Erythroblast (primary cell): ENCODE measurements around the gene ELK3.
"Not testable (repeated sequence)": the region's sequence is repeated elsewhere in the genome, so short reads cannot be mapped to it uniquely, and the experiment has no call there.

Experiments used
- DNase-seq, 2 experiments: peaks; one replicate each; lab custom pipeline; 2025; lab: John Stamatoyannopoulos, UW
- GATA1 ChIP-seq: IDR thresholded peaks from 2 replicates; pipeline ENCODE4 v1.6.1; 2011; ENCODE audit warnings: low read depth, mild to moderate bottlenecking, control low read depth, low read length, moderate library complexity
- POLR2A ChIP-seq: IDR thresholded peaks from 2 replicates; pipeline ENCODE4 v1.6.1; 2011; ENCODE audit warnings: mild to moderate bottlenecking, low read length

ELK3 gene

GRCh38 chr12:96289067-96289466 is 94.9 kb downstream of the ELK3 start:
- no peak for DNase-seq
- TF ChIP-seq POLR2A (no peak), GATA1 (no peak)

- no peak for DNase-seq
- no peak for TF ChIP-seq POLR2A
- TF ChIP-seq GATA1, result no peak
Measured at GRCh38 chr12:96293093-96293492, 98.9 kb downstream of the ELK3 start.

DNA sequence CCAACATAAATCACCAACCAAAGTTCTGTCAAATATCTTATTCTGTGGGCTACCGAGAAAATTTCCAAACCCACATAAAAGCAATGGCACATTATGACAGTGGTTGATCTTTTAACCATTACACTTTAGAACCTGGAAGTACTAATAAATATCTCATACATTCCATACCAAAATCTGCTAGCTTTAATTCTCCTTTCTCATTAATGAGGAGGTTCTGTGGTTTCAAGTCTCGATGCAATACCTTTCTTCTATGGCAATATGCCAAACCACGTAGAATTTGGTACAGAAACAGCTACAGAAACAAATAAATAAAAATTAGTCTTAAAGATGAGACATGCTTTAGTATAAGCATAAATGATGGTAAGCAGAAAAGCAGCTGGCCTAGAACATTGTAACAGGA is 100.7 kb downstream of the ELK3 start:
- DNase-seq, result peak in 1 of 2 experiments; percentile 21
- TF ChIP-seq GATA1, result no peak
- no peak for TF ChIP-seq POLR2A

DNA sequence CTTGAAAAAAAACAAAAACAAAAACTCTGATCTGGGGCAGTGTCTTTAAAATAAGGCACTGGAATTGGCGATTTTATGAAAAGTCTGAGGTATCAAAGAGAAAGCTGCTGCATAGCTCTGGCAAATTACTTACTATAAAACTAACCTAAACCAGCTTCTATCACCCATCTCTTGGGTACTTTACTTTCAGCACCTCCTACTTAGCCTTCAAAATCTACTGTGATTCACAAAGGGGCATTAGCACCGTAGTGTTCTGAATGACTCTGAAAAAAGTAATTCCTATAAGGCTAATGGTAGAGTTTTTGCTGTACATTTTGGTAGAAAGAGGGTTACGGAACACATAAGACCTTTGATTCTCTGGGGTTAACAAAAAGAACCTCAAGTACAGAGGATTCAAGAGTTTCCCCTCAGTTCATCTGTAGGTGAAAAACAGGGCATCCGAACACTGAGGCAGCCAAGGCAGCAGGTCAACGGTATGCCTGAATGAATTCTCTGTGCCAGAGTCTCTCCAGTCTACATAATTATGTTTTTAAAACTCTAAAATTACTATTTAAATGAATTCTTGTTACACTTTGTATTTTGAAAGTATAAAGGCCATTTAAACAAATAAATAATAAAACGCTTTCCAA is 101.5 kb downstream of the ELK3 start:
- TF ChIP-seq POLR2A (no peak), GATA1 (no peak)
- no peak for DNase-seq

GRCh38 chr12:96297504-96297903 is 103.3 kb downstream of the ELK3 start:
- no peak for DNase-seq
- TF ChIP-seq POLR2A (no peak), GATA1 (no peak)

GRCh38 chr12:96300064-96300463 is 105.9 kb downstream of the ELK3 start:
- no peak for TF ChIP-seq POLR2A
- no peak for TF ChIP-seq GATA1
- DNase-seq, result no peak

DNA sequence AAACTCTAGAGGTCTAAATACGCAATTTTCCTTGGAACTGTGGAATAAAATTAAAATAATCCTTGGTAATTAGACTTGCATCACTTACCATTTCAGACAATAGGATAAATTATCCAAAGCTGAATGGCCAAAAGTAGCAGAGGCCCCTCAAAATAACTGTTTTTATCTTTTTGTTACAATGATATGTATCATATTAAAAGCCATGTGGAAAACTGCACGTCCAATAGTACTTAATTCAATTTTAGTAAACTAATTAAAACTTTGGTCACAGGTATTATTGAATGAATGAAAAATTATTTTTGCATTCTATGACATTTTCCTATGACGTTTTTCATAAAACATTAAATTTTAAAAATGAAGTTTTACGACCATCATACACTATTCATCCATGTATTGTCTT is 107.6 kb downstream of the ELK3 start:
- TF ChIP-seq GATA1 (no peak), POLR2A (no peak)
- DNase-seq, result no peak

DNA sequence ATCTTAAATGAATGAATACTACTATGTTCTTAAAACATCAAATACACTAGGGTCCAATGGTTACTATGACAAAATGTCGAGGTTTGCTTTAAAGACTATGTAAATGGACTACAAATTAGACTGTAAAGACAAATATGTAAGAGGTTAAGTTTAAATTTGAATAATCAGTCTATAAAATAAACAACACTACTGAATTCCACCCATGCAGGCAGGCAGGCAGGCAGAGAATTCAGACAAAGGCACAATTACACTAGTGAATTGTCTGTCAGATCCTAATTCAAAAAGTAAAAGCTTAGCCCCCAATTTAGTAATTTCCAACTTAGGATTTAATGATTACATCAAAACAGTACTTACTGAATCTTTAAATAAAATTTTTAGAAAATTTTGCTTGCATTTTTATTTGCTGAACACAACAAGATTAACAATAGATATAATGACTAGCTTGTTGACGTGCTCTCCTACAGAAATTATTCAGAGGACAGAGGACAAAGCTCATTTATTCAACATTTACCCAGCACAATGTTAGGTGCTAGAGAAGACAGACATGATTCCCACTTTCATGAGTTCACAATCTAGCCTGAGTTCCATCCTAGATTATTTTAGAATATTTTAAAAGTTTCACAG is 108.6 kb downstream of the ELK3 start:
- TF ChIP-seq GATA1, result no peak
- TF ChIP-seq POLR2A, result no peak
- DNase-seq, result no peak

DNA sequence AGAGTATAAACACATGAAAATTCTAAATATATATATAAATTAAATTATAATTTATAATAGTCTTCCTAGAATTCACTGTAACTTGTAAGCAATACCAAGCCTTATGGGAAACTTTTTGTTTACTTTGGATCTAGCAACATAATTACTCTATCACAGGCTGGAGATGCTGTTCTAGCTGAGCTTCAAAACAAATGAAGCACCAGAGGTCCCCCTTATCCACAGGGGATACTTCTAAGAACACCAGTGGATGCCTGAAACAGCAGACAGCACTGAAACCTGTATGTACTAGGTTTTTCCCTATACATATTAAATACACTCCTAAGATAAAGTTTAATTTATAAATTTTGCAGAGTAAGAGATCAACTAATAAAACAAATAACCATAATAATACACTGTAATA is 109.5 kb downstream of the ELK3 start:
- DNase-seq, result peak; percentile 12 to 40
- TF ChIP-seq POLR2A, result no peak
- no peak for TF ChIP-seq GATA1

DNA sequence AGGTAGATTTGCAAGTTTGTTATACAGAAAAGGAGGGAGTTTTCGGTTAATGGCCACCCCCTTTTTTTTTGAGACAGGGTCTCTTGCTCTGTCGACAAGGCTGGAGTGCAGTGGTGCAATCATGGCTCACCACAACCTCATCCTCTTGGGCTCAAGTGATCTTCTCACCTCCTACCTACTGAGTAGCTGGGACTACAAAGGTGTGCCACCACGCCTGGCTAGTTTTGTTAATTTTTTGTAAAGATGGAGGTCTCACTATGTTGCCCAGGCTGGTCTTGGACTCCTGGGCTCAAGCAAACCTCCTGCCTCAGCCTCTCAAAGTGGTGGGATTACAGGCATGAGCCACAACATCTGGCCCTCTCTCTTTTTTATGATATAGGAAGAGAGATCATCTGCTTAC is 111.5 kb downstream of the ELK3 start:
- DNase-seq, result no peak
- TF ChIP-seq POLR2A, result no peak
- TF ChIP-seq GATA1, result no peak

DNA sequence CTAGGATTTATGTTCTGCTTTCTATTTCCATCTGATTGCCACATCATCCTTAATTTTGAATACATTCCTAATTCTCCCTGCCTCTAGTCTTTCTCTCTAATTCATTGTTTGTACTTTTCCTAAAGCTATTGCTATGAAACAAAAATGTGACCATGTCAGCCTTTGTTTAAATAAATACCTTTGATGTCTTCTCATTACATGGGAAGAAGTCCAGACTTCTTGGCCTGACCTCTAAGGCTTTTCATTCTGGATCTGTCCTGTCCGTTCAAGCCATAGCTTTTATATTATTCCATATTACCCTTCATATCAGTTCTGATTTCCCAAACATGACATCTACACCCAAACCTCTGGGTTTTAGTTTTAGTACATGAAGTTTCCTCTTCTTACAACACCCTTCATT is 114.7 kb downstream of the ELK3 start:
- TF ChIP-seq GATA1, result no peak
- no peak for TF ChIP-seq POLR2A
- no peak for DNase-seq

DNA sequence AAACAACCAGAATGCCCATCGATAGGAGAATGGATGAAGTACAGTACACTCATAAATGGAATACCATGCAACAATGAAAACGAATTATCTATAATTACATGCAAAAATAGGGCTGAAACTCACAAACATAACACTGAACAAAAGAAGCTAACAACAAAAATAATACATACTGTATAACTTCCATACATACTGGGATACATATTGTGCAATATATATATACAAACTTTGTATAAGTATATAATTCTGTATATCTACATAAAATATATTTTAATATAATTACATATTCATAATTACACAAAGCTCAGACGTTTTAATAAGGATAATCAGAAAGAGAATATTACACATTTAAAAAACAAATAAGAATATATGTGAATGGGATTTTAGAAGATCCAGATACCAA is 115.9 kb downstream of the ELK3 start:
- TF ChIP-seq GATA1 (no peak), POLR2A (no peak)
- no peak for DNase-seq

DNA sequence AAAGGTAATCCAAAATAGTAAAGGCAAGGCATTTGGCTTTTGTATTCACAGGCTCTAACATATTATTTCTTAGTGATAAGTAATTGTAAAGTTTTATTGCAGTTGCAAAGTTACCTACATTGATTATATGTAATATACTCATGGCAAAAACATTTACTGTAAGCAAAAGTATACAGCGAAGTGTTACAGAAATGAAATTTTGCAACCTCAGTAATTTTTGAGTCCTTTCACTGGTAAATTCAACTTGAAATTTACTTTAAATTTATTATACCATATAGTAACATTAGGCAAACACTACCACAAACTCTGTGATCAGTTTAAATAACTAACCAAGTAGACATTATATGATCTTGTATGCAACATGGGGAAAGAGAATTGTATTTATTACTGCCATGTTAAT is 117.0 kb downstream of the ELK3 start:
- DNase-seq, result no peak
- TF ChIP-seq POLR2A (no peak), GATA1 (no peak)

- DNase-seq, result no peak
- TF ChIP-seq GATA1, result no peak
- no peak for TF ChIP-seq POLR2A
Measured at GRCh38 chr12:96313606-96314005, 119.4 kb downstream of the ELK3 start.

DNA sequence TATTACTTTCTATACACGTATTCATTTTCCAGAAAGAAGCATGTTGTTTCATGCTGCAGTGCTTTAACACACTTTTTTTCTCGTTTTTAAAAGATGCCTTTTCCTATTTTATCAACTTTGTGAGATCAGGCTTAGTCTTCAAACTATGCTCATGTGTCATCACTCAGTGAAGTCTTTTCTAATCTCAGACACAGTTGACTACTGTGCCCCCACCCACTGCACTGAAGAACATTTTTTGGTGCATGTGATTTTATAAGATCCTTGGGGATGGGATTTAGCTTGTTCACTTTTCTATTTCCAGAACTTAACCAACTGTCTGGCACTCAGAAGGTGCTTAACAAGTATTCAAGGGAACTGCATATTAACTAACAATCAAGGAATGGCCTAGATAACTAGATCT is 120.5 kb downstream of the ELK3 start:
- DNase-seq, result peak; percentile 2 to 18
- TF ChIP-seq GATA1, result no peak
- no peak for TF ChIP-seq POLR2A

- not testable (repeated sequence) for DNase-seq
Measured at GRCh38 chr12:96315741-96316481, 121.7 kb downstream of the ELK3 start.

DNA sequence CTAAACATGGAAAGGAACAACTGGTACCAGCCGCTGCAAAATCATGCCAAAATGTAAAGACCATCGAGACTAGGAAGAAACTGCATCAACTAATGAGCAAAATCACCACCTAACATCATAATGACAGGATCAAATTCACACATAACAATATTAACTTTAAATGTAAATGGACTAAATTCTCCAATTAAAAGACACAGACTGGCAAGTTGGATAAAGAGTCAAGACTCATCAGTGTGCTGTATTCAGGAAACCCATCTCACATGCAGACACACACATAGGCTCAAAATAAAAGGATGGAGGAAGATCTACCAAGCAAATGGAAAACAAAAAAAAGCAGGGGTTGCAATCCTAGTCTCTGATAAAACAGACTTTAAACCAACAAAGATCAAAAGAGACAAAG is 123.6 kb downstream of the ELK3 start:
- not testable (repeated sequence) for DNase-seq
